Measurements from ENCODE around the gene E2F6.

DNA sequence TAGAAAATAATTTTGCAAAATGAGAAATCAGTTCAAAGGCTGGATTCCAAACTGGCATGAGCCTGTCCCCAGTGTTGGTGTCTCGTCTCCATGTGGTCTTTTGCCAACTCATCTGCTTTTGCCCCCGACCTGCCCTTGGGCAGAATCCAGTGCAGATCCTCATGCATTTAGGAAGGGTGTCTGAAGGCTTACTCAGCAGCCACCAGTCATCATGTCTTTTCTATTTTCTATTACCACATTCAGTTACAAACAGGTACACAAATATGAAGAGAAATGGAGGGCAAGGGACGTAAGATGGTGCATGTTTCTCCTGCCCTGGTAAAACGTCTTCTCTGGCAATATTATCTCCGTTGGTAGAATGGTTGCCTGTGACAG, 43.5 kb downstream of the E2F6 start:
- TF ChIP-seq, protein P1, sequence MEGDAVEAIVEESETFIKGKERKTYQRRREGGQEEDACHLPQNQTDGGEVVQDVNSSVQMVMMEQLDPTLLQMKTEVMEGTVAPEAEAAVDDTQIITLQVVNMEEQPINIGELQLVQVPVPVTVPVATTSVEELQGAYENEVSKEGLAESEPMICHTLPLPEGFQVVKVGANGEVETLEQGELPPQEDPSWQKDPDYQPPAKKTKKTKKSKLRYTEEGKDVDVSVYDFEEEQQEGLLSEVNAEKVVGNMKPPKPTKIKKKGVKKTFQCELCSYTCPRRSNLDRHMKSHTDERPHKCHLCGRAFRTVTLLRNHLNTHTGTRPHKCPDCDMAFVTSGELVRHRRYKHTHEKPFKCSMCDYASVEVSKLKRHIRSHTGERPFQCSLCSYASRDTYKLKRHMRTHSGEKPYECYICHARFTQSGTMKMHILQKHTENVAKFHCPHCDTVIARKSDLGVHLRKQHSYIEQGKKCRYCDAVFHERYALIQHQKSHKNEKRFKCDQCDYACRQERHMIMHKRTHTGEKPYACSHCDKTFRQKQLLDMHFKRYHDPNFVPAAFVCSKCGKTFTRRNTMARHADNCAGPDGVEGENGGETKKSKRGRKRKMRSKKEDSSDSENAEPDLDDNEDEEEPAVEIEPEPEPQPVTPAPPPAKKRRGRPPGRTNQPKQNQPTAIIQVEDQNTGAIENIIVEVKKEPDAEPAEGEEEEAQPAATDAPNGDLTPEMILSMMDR (IDR thresholded peaks at IDR 0.05), result no peak
- TF ChIP-seq POLR2AphosphoS5 (IDR thresholded peaks at IDR 0.05), result no peak

Data from gastroesophageal sphincter (tissue), 3 donors.